HG02623 (cell line): Measurements from ENCODE around the gene SMAD2.

ENCODE experiments used
- ATAC-seq: cut with Tn5 transposase; IDR thresholded peaks from one replicate; pipeline ENCODE4 v1.9.1; 2021; ENCODE audit warnings: moderate library complexity; ENCODE audit not compliant: unreplicated experiment

The SMAD2 gene

DNA sequence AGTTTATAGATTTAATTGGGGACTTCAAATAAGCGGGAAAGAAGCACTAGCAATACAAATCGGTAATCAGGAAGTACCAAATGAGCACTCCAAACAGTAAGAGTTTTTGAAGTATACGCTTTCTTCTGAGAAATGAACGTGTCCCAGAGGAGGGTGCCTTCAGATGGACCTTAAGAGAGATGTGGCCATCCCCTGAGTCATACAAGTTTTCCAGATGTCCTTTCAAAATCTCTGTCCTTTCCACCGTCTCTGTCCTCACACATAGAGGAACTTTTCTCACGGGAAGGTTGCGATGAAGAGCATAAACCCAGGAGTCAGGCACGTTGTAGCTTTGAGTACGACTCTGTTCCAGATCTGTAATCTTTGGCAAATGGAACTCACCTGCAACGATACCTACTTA lies 1.7 kb upstream of the SMAD2 start:
- ATAC-seq: no peak

DNA sequence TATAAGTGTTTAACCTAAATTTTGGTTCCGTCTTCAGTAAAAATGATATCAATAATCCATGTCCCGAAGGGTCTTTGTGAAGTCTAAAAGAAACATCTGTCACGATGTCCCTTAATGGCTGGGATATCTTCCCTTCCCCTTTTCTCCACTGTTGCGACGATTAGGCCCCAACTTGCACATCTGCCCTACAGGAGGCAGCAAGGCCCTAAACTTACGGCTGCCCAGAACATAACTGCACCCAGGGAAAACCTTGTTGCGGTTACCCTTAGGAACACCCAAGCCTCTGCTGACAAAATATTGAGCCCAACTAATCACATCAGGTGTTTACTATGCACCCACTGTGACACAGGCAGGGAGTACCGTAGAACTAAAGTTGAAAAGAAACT lies 1.3 kb upstream of the SMAD2 start:
- no peak for ATAC-seq

DNA sequence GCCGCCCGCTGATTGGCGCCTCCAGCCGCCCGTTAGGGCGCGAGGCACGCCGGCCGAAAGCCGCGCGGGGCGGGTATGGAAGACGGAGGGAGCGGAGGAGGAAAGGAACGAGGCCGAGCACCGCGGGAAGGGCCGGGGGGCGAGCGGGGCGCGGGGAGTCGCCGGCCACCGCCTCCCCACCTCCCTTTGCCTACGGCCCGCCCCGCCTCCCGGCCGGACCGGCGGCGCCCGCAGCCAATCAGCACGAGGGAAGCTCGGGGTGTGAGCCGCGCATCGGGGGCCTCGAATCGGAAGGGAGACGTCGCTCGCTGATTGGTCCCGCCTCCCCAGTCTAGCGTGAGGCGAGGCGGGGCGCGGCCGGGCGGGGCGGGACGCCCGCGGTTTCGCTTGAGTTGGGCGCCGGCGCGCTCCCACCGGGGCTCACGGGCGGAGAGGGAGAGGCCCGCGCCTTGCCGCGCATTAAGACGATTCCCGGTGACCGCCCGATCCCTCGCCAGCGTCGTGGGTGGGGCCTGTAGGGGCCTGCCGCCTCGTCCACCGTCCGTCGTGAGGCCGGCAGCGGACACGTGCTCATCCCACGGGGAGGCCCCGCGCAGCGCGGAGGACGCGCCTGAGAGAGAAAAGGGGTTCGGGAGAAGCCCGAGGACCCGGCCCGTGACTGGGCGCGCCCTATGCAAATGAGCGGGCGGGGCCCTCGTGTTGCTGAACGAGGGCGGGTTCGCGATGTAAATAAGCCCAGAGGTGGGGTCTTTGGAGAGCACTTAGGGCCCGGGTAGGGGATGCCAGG lies 665 bp upstream of the SMAD2 start:
- ATAC-seq: peak; percentile 76

DNA sequence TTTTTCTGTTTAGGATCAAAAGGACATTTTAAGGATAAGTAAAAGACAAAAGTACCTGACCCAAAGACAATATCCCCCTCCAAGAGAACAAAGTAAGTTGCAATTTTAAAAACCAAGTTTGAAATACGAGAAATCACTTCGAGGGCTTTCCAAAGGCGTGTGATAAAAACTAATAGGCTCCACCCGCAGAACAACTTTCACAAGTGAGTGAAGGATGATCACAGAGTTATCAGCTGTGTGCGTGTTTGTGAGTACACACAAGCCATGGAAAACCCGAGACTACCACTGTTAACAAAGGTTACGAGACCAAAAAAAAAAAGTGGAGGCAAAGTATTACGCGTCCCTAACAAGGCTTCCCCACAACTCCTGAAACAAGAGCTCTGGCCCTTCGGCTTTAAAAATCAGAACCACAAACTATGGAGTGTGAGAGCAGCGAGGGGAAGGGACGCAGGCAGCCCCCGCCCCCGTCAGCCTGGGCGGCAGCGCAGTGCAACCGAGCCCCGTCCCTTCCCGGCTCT lies 719 bp downstream of the SMAD2 start:
- no peak for ATAC-seq

DNA sequence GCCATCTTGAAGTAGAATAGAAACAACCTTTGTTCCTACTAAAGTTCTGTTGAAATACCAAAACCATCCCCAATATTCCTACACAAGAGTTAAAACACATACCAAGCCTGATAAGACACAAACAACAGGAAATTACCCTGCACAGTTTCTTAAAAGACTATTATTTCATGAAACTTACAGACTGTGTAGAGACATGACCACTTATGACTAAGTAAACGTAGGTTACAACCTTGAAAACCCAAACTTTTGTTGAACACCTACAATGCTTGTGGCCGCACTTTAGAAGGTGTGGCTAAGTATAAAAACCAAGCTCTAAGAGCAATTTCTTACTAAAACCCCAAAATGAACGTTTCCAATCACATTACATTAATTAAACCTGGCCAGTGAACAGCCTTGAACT lies 2.0 kb downstream of the SMAD2 start:
- ATAC-seq: no peak

DNA sequence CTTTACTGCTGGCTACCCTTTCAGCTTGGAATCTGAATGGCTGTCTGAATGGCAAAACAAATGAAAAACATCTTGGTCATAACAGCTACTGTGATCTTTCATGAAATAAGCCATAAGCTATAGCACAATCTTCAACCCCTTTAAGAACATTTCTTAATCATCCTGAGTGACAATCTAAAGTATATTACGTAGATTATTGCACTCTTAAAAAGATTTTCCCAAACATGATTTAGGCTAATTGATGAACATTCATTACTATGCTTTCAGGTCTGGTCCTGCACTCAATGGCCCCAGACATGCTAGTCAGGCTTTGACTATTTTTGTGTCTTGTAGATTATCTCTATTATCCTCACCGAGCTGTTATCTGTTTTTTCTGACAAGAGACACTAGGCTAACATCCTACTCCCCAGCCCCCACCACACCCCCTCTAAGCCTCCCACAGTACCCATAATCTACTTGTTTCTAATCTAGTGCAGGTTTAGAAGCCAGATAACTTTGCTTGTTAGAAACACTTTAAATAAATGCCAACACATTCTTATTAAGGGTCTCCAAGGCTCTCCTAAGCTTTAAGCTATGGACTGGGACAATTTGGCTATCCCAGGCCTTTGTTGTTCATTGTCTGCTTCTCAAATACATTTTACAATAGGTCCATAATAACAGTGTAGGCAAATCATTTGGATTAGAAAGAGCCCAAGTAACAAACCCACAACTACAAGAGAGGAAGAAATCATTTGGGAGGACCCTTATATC lies 4.2 kb downstream of the SMAD2 start:
- ATAC-seq: no peak

DNA sequence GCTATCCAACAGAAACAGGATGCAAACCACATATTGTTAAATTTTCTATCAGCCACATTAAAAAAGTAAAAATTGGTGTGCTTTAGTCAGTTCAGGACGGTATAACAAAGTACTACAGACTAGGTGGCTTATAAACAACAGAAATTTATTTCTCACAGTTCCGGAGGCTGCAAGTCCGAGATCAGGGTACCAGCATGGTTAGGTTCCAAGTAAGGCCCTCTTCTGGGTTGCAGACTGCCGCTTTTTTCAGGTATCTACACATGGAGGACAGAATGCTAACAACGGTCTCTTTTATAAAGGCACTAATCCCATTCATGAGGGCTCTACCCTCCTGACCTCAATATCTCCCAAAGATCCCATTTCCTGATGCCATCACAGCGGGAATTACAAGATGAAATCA lies 10.5 kb downstream of the SMAD2 start:
- no peak for ATAC-seq

DNA sequence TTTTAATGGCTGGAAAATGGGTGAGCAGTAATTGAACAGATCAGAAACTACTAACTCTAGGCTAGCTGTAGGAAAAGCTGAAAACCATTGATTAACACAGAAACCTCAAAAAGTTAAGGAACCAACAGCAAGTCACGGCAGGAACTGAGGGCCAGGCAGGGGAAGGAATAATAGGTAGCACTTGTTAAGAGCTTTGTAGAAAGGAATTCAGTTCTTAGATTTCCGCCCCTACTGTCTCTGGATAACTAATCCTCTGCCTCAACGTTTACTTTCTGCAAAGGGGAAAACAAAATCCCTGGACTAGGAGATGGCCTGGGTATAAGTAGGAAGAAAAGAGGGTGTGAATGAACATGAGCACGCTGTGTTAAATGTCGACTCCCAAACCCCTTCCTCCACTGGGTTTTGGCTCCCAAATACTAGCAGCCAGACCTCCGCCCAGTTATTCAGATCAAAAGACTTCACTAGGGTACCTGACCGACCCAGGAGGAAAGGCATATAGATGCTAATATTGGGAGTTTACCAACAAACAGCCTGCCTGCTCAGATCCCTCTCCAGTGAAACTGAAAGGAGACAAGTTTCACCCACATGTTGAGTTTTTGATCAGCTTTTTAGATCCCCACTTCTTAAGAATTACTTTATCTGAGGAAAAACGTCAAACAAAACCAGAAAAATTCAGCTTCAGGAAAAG lies 12.4 kb downstream of the SMAD2 start:
- peak; percentile 57 for ATAC-seq

DNA sequence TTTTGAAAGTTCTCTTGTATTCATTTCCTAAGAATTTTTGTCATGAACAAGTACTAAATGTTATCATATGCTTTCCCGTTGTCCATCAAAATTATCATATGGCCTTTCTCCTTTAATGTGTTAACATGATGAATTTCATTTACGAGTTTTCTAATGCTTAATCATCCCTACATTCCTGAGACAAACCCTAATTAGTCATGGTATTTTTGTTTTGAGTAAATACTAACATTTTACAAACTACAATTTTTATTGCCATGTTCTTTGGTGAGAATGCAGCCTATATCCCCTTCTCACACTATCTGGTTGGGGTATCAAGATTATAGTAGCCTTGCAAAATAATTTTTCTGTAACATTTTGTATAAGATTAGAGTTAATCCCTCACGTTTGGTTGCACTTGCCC lies 14.5 kb downstream of the SMAD2 start:
- no peak for ATAC-seq

DNA sequence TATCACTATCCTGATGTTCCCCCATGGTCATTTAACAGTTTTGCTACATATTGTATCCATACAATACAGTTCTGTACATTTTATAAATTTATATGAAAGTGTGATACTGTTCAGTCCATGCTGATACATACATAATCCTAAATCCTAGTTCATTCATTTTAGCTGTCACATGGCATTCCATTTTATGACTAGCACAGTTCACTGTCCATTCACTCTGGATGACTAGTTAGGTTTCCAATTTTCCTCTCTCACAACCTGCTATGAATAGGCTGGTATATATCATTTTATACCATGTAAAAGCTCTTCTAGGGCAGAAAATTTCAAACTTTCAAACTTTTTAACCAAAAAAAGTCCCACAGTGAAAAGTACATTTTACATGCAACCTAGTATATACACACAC lies 15.2 kb downstream of the SMAD2 start:
- ATAC-seq: no peak

DNA sequence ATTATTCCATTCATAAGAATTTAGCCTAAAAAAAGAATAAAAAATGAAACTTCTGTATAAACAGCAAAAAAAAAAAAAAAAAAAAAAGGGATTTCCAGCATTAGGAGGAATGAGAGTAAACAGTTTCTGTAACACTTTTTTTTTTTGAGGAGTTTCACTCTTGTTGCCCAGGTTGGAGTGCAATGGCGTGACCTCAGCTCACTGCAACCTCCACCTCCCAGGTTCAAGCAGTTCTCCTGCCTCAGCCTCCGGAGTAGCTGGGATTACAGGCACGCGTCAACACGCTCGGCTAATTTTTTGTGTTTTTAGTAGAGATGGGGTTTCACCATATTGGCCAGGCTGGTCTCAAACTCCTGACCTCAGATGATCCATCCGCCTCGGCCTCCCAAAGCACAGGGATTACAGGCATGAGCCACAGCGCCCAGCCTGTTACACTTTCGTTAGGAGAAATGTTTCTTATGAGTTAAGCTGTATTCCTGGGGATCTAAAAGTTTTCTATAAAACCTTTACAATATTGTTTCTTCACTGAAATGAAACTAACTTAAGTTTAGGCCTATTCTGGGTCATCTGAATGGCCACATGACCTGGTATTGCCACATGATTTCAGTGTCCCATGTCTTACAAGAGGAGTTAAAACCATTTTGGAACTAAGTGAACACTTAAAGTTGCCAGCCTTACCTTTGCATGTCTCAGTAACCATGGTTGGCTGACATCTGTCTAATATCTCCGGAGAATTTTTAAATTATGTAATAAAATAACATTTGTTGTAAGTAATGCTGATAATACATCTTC lies 17.5 kb downstream of the SMAD2 start:
- ATAC-seq: no peak

DNA sequence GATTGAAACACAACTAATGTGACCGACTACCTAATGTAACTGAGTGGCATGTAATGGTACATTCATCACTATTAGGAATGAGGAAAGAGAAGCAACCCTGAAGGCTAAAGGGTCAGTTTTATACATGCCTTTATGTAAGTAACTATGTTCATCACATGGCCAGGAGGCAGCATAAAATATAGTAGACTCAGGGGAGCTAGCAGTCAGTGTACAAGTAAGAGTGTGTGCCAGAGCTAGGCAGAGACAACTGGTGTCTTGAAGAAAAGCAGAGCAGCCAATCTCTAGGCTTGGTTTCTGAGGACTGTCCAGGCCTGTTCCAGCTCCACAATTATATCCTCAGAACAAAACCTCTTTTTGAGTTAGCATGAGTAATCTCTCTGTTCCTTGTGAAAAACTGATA lies 18.1 kb downstream of the SMAD2 start:
- no peak for ATAC-seq

DNA sequence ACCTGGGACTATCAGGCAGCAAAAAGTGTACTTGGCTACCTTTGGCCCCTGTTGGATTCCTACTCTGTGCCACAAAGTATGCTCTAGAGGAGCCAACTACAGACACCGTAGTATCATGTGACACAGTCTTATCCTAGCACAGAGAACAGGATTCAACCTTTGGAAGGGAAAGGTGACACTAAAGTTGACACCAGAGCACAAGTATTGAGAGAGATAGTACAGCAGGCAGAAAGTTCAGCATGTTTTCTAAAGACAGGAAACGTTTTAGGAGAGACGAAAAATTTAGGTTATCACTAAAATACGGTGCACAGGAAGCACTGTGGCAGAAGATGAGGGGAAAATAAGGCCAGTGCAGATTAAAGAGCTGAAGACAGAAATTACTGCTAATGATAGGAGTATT lies 18.6 kb downstream of the SMAD2 start:
- ATAC-seq: no peak

DNA sequence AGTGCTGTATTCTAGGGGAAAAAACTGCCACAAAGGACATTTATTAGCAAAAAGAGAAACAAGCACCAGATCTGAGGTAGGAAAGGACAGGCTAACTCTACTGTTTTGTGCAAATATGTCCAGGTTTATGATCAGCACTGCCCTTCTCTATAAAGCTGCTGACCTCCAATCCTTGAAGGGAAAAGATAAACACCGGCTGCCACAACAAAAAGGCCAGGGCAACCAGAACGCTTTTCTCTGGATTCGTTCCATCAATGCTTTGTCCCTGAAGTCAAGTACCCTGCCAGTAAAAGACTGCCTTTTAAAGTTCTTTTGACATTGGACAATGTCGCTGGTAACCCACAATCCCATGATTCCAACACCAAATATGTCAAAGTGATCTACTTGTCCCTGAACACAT lies 21.0 kb downstream of the SMAD2 start:
- no peak for ATAC-seq

DNA sequence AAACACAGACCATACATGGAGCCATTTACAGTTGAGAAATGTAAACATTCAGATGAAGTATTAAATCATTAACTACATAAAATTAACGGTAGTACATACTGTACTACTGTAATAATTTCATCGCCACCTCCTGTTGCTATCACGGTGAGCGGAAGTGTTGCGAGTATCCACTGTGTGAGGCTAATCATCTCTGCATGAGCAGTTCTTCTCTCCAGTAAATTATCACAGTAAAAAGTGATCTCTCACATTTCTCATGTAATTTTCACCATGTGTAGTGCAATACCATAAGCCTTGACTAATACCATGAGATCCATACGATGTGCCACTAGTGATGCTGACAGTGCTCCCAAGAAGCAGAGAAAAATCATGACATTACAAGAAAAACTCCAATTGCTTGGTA lies 21.9 kb downstream of the SMAD2 start:
- ATAC-seq: no peak

DNA sequence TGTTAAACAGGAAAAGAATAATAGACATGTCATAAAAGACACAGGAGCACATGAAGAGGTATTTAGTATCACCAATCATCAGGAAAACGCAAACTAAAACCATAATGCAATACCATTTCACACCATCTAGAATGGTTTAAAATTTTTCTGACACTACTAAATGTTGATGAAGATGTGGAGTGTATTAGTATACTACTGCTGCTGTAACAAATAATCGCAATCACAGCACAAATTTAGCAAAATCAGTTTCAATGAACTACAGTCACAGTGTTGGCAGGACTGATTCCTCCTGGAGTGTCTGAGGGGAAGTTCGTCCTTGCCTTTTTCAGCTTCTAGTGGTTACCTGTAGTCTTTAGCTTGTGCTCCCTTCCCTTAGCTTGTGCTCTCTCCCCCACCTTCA lies 24.1 kb downstream of the SMAD2 start:
- no peak for ATAC-seq

DNA sequence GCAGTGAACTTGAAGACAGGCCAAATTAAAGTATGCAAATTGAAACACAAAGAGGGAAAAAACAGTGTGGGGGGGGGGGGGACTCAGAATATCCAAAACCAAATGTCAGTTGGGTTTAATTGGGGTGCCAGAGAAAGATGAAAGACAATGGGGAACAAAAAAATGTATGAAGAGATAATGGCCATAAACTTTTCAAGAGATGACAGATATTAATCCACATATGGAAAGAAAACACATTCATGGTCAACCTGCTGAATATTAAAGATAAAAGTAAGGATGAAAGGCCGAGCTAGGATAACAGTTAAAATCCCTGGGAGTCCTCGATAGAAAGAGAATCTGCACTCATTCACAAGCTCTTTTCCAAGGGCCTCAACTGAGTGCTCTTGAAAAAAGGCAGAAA lies 26.6 kb downstream of the SMAD2 start:
- no peak for ATAC-seq

DNA sequence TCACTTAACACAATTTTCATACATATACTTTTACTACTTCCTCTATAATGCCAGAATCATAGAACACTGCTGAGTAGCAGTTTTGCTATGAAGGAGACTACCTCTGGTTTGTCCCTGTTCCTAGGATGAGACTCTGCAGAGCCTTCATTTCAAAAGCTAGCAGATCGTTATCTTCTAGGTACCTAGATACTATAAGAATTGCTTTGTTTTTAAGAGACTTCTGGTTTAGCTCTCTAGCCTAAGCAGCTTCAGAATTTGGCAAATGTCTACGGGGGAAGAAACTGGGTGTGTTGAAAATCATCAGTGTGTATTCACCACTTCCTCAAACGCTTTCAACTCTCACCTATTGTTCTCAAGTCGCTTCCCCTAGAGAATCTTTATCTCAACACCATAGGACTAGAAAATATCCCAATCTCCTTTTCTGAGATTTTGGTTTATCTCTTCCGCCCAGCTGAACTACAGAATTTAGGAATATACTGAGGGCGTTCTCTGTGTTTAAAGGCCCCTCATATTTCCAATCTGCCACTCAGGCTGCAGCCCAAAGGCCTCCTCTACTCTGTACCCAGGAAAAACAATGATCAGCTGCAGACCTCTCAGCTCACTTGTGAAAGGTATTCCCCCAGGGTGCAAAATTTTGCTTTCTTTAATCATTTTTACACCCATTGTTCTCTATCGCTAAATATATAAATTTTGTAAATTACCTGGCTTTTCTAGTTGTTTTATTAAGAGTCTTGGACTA lies 28.7 kb downstream of the SMAD2 start:
- ATAC-seq: peak; percentile 95

DNA sequence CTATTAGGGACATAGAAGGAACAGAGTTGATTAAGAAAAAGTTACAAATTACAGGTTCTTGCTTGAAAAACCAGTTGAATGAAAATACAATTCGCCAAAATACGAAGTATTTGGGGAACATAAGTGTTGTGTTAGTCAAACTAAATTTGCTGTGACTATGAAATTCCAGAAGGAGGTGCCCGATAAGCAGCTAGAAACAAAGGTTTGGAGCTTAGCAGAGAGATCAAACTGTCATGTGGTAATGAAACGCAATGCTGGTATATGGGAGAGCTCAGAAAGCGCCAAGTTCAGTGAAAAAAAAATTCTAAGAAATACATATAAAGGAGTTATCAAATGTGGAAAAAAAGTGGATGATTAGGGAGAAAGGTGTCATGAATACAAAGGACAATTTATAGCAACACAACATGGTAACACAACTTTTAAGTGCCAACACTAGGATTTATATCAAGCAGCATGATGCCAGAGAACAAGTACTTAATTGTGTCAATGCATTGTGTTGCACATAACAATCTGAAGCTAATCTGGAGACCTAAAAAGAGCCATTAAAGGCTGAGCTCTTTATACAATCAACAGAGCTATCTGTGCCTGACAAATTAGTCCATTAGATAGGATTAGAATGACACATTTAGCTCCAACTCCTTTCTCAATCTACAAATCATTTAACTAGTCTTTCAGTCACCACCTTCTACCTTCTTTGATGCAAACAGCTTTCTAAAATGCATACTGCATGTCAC lies 31.2 kb downstream of the SMAD2 start:
- no peak for ATAC-seq

DNA sequence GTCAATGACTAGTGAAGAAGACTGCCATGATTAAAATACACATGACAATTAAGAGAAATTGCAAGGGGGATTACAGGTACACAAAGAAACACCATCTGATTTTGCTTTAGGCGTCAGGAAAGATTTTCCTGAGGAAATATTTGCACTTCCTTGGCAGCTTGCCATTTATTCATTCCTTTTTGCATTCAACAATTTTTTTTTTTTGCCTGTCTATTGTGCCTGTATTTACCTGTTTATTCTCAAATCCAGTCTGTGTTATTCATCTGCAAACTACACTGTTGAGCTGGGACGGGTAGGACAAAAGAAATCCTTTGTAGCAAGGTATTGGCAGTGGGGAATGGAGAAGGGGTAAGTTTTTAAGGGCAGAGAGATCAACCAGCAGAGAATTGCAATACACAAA lies 31.8 kb downstream of the SMAD2 start:
- no peak for ATAC-seq
